OCI-LY7 (cell line): ENCODE data around the gene ELFN1. TPM values are rescaled to one million over a fixed set of nuclear protein-coding genes. Genes with fewer than 3 reads are reported as not detected.

Experiments
- BruUV-seq: library from RNA; stranded (reverse); fragments of 400-500 nt; replicated peaks from 2 replicates; lab custom pipeline; 2021; lab: Mats Ljungman, UMichigan
- CTCF ChIA-PET: fragments of 300-600 bp; sonication (Branson Sonifier 250); formaldehyde crosslinking; loops from one replicate; lab custom pipeline; 2022; ENCODE audit warnings: antibody characterized with exemption; ENCODE audit not compliant: unreplicated experiment; lab: Charles Lee
- POLR2A ChIA-PET: fragments of 300-600 bp; sonication (Branson Sonifier 250); formaldehyde crosslinking; loops from one replicate; lab custom pipeline; 2022; ENCODE audit warnings: antibody characterized with exemption; lab: Charles Lee
- DNase-seq: peaks from one replicate; pipeline ENCODE4 v3.0.0-alpha.2; 2015; ENCODE audit warnings: low spot score
- H2AFZ ChIP-seq: fragments of 200-600 bp; sonication (generic), shearing (Covaris generic); 2 replicates; pipeline ENCODE4 v1.6.1; 2014; ENCODE audit warnings: mild to moderate bottlenecking, antibody characterized with exemption, low read length, moderate library complexity
- H3K27ac ChIP-seq: fragments of 200-600 bp; sonication (generic); 2 replicates; pipeline ENCODE4 v1.5.1; 2014; ENCODE audit warnings: mixed run types, low read depth, mild to moderate bottlenecking, moderate library complexity, low read length, inconsistent platforms; ENCODE audit not compliant: poor library complexity, severe bottlenecking
- H3K36me3 ChIP-seq: fragments of 200-600 bp; sonication (generic); 2 replicates; pipeline ENCODE4 v1.6.1; 2014; ENCODE audit warnings: mild to moderate bottlenecking, antibody characterized with exemption, low read length, moderate library complexity, mixed read lengths; ENCODE audit not compliant: insufficient read depth
- H3K4me1 ChIP-seq: fragments of 200-600 bp; sonication (generic); 2 replicates; pipeline ENCODE4 v1.5.1; 2014; ENCODE audit warnings: mild to moderate bottlenecking, low read length; ENCODE audit not compliant: insufficient read depth, poor library complexity, severe bottlenecking
- H3K4me2 ChIP-seq: fragments of 200-600 bp; sonication (generic); 2 replicates; pipeline ENCODE4 v1.6.1; 2014; ENCODE audit warnings: mild to moderate bottlenecking, low read length
- H3K4me3 ChIP-seq: fragments of 200-600 bp; sonication (generic); 2 replicates; pipeline ENCODE4 v1.5.1; 2014; ENCODE audit warnings: mild to moderate bottlenecking, low read depth, low read length; ENCODE audit not compliant: poor library complexity, severe bottlenecking
- H3K79me2 ChIP-seq: fragments of 200-600 bp; sonication (generic); 2 replicates; pipeline ENCODE4 v1.6.1; 2016; ENCODE audit warnings: low read depth, mild to moderate bottlenecking, low read length, moderate library complexity, mixed read lengths; ENCODE audit not compliant: insufficient read depth
- H3K9me2 ChIP-seq: fragments of 200-600 bp; sonication (generic); 2 replicates; pipeline ENCODE4 v1.6.1; 2016; ENCODE audit warnings: mild to moderate bottlenecking, low read length, mixed read lengths; ENCODE audit not compliant: insufficient read depth
- H3K9me3 ChIP-seq: fragments of 200-600 bp; sonication (generic); 2 replicates; pipeline ENCODE4 v1.6.1; 2014; ENCODE audit warnings: mild to moderate bottlenecking, mixed run types, low read length, mixed read lengths
- H4K20me1 ChIP-seq: fragments of 200-600 bp; sonication (generic); 2 replicates; pipeline ENCODE4 v1.6.1; 2014; ENCODE audit warnings: mild to moderate bottlenecking, antibody characterized with exemption, low read length, moderate library complexity, mixed read lengths; ENCODE audit not compliant: insufficient read depth
- EZH2phosphoT487 ChIP-seq: fragments of 200-600 bp; sonication (generic); IDR thresholded peaks from 2 replicates; pipeline ENCODE4 v1.6.1; 2018; ENCODE audit warnings: low read depth, borderline replicate concordance, mild to moderate bottlenecking, mixed run types, antibody characterized with exemption, low read length, moderate library complexity, mixed read lengths
- intact Hi-C: fragments of 100-400 bp; cut with micrococcal nuclease; formaldehyde crosslinking; loops from one replicate; pipeline ENCODE4 v1.10.0; 2022; ENCODE audit not compliant: unreplicated experiment
- total RNA-seq, 2 experiments: library from RNA; depleted of rRNA in 1 of 2; stranded (reverse); fragments of >200 nt in 1 of 2; shearing (Covaris generic) in 1 of 2; gene quantifications; 2 replicates each; pipeline ENCODE4 v1.2.3, GENCODE V29; 2014 to 2022
- TF ChIP-seq, protein P1 (sequence below): fragments of 200-600 bp; sonication (generic); conservative IDR thresholded peaks from 2 replicates; pipeline ENCODE4 v1.5.1; 2014; ENCODE audit warnings: mild to moderate bottlenecking, antibody characterized with exemption, low read length, moderate library complexity, mixed read lengths

ELFN1 gene
- total RNA-seq, 2 experiments from 2014 or later = not detected

DNA sequence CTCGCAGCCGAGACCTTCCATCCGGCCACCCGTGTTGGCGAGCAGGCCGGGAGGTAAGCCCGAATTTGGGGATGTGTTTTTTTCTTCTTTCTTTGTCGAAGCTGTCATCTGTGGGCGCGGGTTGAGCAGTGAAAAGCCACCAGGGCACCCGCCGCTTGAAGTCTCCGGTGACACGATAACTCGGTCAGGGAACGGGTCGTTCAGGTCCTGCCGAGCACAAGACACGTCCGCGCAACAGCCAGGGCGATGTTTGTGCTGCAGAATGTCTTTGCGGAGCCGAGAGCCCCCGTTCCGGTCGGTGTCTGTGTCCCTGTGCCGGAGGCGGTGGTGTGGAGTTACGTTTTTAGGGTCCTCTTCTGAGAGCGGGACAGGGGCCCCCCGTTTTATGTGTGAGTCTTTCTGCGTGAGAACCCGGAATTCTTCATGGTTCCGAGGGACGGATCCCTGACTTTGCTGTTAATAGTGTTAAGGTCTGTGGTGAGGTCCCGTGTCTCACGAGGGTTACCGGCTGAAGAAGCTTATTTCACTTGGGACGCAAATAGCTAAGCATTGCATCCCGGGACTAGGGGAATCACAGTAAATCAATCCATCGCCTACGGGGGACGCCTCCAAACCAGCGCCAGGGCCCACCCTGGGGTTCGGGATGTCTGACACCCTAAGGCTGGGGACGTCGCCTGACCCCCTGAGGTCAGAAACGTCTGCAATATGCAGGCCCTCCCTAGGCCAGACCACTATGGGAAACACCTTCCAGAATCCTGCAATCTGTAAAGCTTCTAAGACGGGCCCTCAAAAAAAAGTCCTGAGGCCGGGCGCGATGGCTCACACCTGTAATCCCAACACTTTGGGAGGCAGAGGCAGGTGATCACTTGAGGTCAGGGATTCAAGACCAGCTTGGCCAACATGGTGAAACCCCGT is 99.5 kb downstream of the ELFN1 start:
- Histone ChIP-seq H3K27ac (no peak overlapping the region), H3K79me2 (no peaks in the 10 kb centered on the region), H3K4me2 (no peak overlapping the region), H4K20me1 (no peaks in the 10 kb centered on the region), H3K4me3 (no peak overlapping the region), H3K9me2 (no peaks in the 10 kb centered on the region), H3K36me3 (no peaks in the 10 kb centered on the region), H3K9me3 (no peaks in the 10 kb centered on the region), H3K4me1 (no peaks in the 10 kb centered on the region), H2AFZ (no peak overlapping the region)
- TF ChIP-seq, protein P1, sequence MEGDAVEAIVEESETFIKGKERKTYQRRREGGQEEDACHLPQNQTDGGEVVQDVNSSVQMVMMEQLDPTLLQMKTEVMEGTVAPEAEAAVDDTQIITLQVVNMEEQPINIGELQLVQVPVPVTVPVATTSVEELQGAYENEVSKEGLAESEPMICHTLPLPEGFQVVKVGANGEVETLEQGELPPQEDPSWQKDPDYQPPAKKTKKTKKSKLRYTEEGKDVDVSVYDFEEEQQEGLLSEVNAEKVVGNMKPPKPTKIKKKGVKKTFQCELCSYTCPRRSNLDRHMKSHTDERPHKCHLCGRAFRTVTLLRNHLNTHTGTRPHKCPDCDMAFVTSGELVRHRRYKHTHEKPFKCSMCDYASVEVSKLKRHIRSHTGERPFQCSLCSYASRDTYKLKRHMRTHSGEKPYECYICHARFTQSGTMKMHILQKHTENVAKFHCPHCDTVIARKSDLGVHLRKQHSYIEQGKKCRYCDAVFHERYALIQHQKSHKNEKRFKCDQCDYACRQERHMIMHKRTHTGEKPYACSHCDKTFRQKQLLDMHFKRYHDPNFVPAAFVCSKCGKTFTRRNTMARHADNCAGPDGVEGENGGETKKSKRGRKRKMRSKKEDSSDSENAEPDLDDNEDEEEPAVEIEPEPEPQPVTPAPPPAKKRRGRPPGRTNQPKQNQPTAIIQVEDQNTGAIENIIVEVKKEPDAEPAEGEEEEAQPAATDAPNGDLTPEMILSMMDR = no peak
- no peak for TF ChIP-seq EZH2phosphoT487
- ChIA-PET CTCF (no interaction called here), POLR2A (no interaction called here)
- BruUV-seq = no TSS peak
- intact Hi-C loops = no loop called here
- no peak for DNase-seq

- H4K20me1 ChIP-seq = no peaks in the 10 kb centered on the region
- intact Hi-C loops = no loop called here
- H2AFZ ChIP-seq = no peak overlapping the region
- no peaks in the 10 kb centered on the region for H3K79me2 ChIP-seq
- no peaks in the 10 kb centered on the region for H3K36me3 ChIP-seq
- no peak for DNase-seq
- no peak overlapping the region for H3K4me3 ChIP-seq
- no peak overlapping the region for H3K4me2 ChIP-seq
- TF ChIP-seq, protein P1 = no peak
- TF ChIP-seq EZH2phosphoT487 = no peak
- H3K4me1 ChIP-seq = no peaks in the 10 kb centered on the region
- H3K9me2 ChIP-seq = no peaks in the 10 kb centered on the region
- CTCF ChIA-PET = no interaction called here
- BruUV-seq = no TSS peak
- H3K9me3 ChIP-seq = peaks cover under 1% of the 10 kb centered on the region; the same call in 1 of the 2 replicates
- POLR2A ChIA-PET = no interaction called here
- no peak overlapping the region for H3K27ac ChIP-seq
Observed at GRCh38 chr7:1770331-1770730, 100.3 kb downstream of the ELFN1 start.

DNA sequence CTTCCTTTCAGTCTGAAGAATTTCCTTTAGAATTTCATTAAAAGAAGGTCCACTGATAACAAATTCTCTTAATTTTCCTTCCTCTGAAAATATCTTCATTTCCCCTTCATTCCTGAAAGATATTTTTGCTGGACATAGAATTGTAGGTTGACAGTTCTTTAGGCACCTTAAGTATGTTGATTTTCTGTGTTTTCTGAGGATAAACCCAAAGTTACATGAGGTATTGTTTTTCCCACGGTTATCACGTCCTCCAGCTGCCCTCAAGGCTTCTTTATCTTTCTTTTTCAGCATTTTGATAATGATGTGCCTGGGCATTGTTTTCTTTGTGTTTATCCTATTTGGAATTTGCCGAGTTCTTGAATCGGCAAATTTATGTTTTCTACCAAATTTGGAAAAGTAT is 105.3 kb downstream of the ELFN1 start:
- Histone ChIP-seq H3K79me2 (no peaks in the 10 kb centered on the region), H3K9me2 (no peaks in the 10 kb centered on the region), H3K4me2 (no peak overlapping the region), H3K4me3 (no peak overlapping the region), H3K27ac (no peak overlapping the region), H2AFZ (no peak overlapping the region), H3K4me1 (no peaks in the 10 kb centered on the region), H3K9me3 (peaks cover 4% of the 10 kb centered on the region; the same call in 1 of the 2 replicates), H4K20me1 (no peaks in the 10 kb centered on the region), H3K36me3 (no peaks in the 10 kb centered on the region)
- TF ChIP-seq EZH2phosphoT487 = no peak
- TF ChIP-seq, protein P1 = no peak
- BruUV-seq = no TSS peak
- POLR2A ChIA-PET = no interaction called here
- DNase-seq = no peak
- intact Hi-C loops = no loop called here
- CTCF ChIA-PET = no interaction called here
